ENCODE data around the gene CYSTM1. TPM values are rescaled to one million over a fixed set of nuclear protein-coding genes. Genes with fewer than 3 reads are reported as not detected.

CYSTM1 gene
- total and polyA plus RNA-seq, 2 donors (not counting 3 experiments of a cell fraction or from before 2014, with no cell fraction given), result 28.9 to 41.5 TPM

- no peak for TF ChIP-seq EZH2 (IDR thresholded peaks at IDR 0.05; ENCODE audit: borderline replicate concordance, low read depth, low read length, severe bottlenecking)
- no peak for TF ChIP-seq MYC (IDR thresholded peaks at IDR 0.05; ENCODE audit: low read depth, low read length)
- TF ChIP-seq JUN (IDR thresholded peaks at IDR 0.05; ENCODE audit: borderline replicate concordance, insufficient read depth, insufficient read length, low read depth), result no peak
- no peak for TF ChIP-seq MAX (IDR thresholded peaks at IDR 0.05; ENCODE audit: insufficient read depth, insufficient read length)
- TF ChIP-seq FOS (IDR thresholded peaks at IDR 0.05; ENCODE audit: borderline replicate concordance, insufficient read depth, low read length), result no peak
- no peak for TF ChIP-seq GATA2 (IDR thresholded peaks at IDR 0.05; ENCODE audit: insufficient read depth, insufficient read length, low read depth, low read length)
- TF ChIP-seq CTCF (IDR thresholded peaks at IDR 0.05; ENCODE audit: extremely low read depth in 1 of 2, insufficient read depth in 1 of 2, low read depth in 1 of 2, low read length in 2 of 2), result no peak
- no peak for TF ChIP-seq POLR2A (IDR thresholded peaks at IDR 0.05; ENCODE audit: low read depth, low read length)
- TF ChIP-seq POLR2AphosphoS5 (IDR thresholded peaks at IDR 0.05; ENCODE audit: insufficient read depth, low read depth, low read length), result no peak
- intact Hi-C loops (cut with micrococcal nuclease) (no loop called here), dilution Hi-C loops (cut with MboI; ENCODE audit: extremely low pct_ligation_motif_present, low sequenced_read_pairs) (no loop called here)
- POLR2A ChIA-PET, result no interaction called here
- no peaks in the 10 kb centered on the region for H3K9me3 ChIP-seq (replicated peaks; ENCODE audit: control insufficient read depth, insufficient read depth, low read length)
- H3K9me1 ChIP-seq (replicated peaks; ENCODE audit: control insufficient read depth, extremely low read depth, insufficient read depth, low read length), result no peaks in the 10 kb centered on the region
- no peak for DNase-seq (ENCODE audit: low read depth, low spot score)
- H3K79me2 ChIP-seq (ENCODE audit: control insufficient read depth, insufficient read depth, low read length), result no peaks in the 10 kb centered on the region
- peaks cover 1% of the 10 kb centered on the region for H3K4me1 ChIP-seq (ENCODE audit: control insufficient read depth, extremely low read depth, insufficient read depth, low read length)
- H3K4me3 ChIP-seq (replicated peaks in 1 of 3; ENCODE audit: insufficient read depth in 1 of 3, low read depth in 1 of 3, low read length in 3 of 3), result no peak overlapping the region
- no peaks in the 10 kb centered on the region for H3K36me3 ChIP-seq (ENCODE audit: control insufficient read depth in 2 of 2, extremely low read depth in 1 of 2, insufficient read depth in 2 of 2, low read length in 2 of 2)
- BruUV-seq (replicated peaks), result no TSS peak
- no peak overlapping the region for H3K9ac ChIP-seq (replicated peaks; ENCODE audit: extremely low read depth, insufficient read depth, low read length)
- H3K4me2 ChIP-seq (ENCODE audit: insufficient read depth, low read length), result no peak overlapping the region
- CTCF ChIA-PET, result interaction anchor here (1.9 kb wide), 2 partner anchors 18 to 19 kb away, joined by 5 to 6 read pairs; no protein-coding TSS in a partner anchor
- no peak overlapping the region for H3K27ac ChIP-seq (ENCODE audit: insufficient read depth, low read depth, low read length)
- H4K20me1 ChIP-seq (replicated peaks; ENCODE audit: control insufficient read depth, extremely low read depth, insufficient read depth, low read length), result no peaks in the 10 kb centered on the region
- no peak overlapping the region for H2AFZ ChIP-seq (ENCODE audit: low read depth, low read length)
- H3K27me3 ChIP-seq (ENCODE audit: control insufficient read depth in 2 of 2, insufficient read depth in 2 of 2, low read length in 2 of 2), result no peaks in the 10 kb centered on the region
- no peak for FAIRE-seq
Observed at GRCh38 chr5:140126315-140127012, 48.5 kb upstream of the CYSTM1 start.
